ENCODE measurements around the gene GATD1.

Gene GATD1

GRCh38 chr11:763549-764321 is 13.6 kb downstream of the GATD1 start:
- Histone ChIP-seq H3K9ac (no peak overlapping the region), H3K27me3 (ENCODE audit: control insufficient read depth, insufficient read depth, low read length) (no peaks in the 10 kb centered on the region)

GRCh38 chr11:763073-763463 is 14.2 kb downstream of the GATD1 start:
- H3K79me2 ChIP-seq: no peaks in the 10 kb centered on the region
- no peaks in the 10 kb centered on the region for H3K36me3 ChIP-seq (ENCODE audit: control insufficient read depth, insufficient read depth, low read length)
- H3K9me3 ChIP-seq (ENCODE audit: control insufficient read depth, low read length): no peaks in the 10 kb centered on the region
- H3K9ac ChIP-seq: no peak overlapping the region
- H3K27me3 ChIP-seq (ENCODE audit: control insufficient read depth, insufficient read depth, low read length): no peaks in the 10 kb centered on the region
- H3K4me3 ChIP-seq (ENCODE audit: low read depth, low read length): no peak overlapping the region
- H3K27ac ChIP-seq: no peak overlapping the region
- no peak overlapping the region for H2AFZ ChIP-seq
- H3K4me2 ChIP-seq (ENCODE audit: low read length): no peak overlapping the region
- H3K4me1 ChIP-seq: no peaks in the 10 kb centered on the region
- no peak for TF ChIP-seq CTCF (IDR thresholded peaks at IDR 0.05)

More at GRCh38 chr11:763549-764321, 13.6 kb downstream of the GATD1 start:
- Histone ChIP-seq H3K4me2 (ENCODE audit: low read length) (no peak overlapping the region), H3K4me1 (no peaks in the 10 kb centered on the region), H3K27ac (no peak overlapping the region), H2AFZ (no peak overlapping the region), H3K36me3 (ENCODE audit: control insufficient read depth, insufficient read depth, low read length) (no peaks in the 10 kb centered on the region), H3K9me3 (ENCODE audit: control insufficient read depth, low read length) (no peaks in the 10 kb centered on the region), H3K79me2 (no peaks in the 10 kb centered on the region), H3K4me3 (ENCODE audit: low read depth, low read length) (no peak overlapping the region)
- TF ChIP-seq CTCF (IDR thresholded peaks at IDR 0.05): no peak

- Histone ChIP-seq H3K4me1 (no peaks in the 10 kb centered on the region), H3K9ac (no peak overlapping the region), H3K27me3 (ENCODE audit: control insufficient read depth, insufficient read depth, low read length) (no peaks in the 10 kb centered on the region), H3K36me3 (ENCODE audit: control insufficient read depth, insufficient read depth, low read length) (no peaks in the 10 kb centered on the region), H3K79me2 (no peaks in the 10 kb centered on the region), H3K4me3 (ENCODE audit: low read depth, low read length) (no peak overlapping the region), H3K4me2 (ENCODE audit: low read length) (no peak overlapping the region), H3K27ac (no peak overlapping the region), H2AFZ (no peak overlapping the region), H3K9me3 (ENCODE audit: control insufficient read depth, low read length) (no peaks in the 10 kb centered on the region)
- no peak for TF ChIP-seq CTCF (IDR thresholded peaks at IDR 0.05)
Observed at GRCh38 chr11:762421-763072, 14.7 kb downstream of the GATD1 start.

- Histone ChIP-seq H3K9ac (no peak overlapping the region), H2AFZ (no peak overlapping the region), H3K36me3 (ENCODE audit: control insufficient read depth, insufficient read depth, low read length) (no peaks in the 10 kb centered on the region), H3K27ac (no peak overlapping the region), H3K4me3 (ENCODE audit: low read depth, low read length) (no peak overlapping the region), H3K79me2 (no peaks in the 10 kb centered on the region), H3K9me3 (ENCODE audit: control insufficient read depth, low read length) (no peaks in the 10 kb centered on the region), H3K27me3 (ENCODE audit: control insufficient read depth, insufficient read depth, low read length) (no peaks in the 10 kb centered on the region), H3K4me1 (no peaks in the 10 kb centered on the region), H3K4me2 (ENCODE audit: low read length) (no peak overlapping the region)
- TF ChIP-seq CTCF (IDR thresholded peaks at IDR 0.05): no peak
Observed at GRCh38 chr11:761526-762108, 15.7 kb downstream of the GATD1 start.
